Fibroblast of mammary gland (primary cell): ENCODE measurements around the gene UBE2I.
"Not testable (repeated sequence)": the region's sequence is repeated elsewhere in the genome, so short reads cannot be mapped to it uniquely, and the experiment has no call there.

Source experiments
- DNase-seq: peaks from one replicate; pipeline ENCODE4 v3.0.0-alpha.2; 2010; ENCODE audit warnings: low read depth
- H3K4me3 ChIP-seq: 2 replicates; pipeline ENCODE4 v1.5.1; 2011; ENCODE audit warnings: low read depth, mild to moderate bottlenecking, low read length, moderate library complexity; ENCODE audit not compliant: control insufficient read depth
- CTCF ChIP-seq: conservative IDR thresholded peaks from 2 replicates; pipeline ENCODE4 v1.5.1; 2011; ENCODE audit warnings: low read depth, low read length, inconsistent platforms; ENCODE audit not compliant: control insufficient read depth, insufficient read depth

The UBE2I gene

GRCh38 chr16:1293921-1294656 is 15.3 kb upstream of the UBE2I start:
- H3K4me3 ChIP-seq: no peak overlapping the region
- no peak for DNase-seq
- TF ChIP-seq CTCF: no peak

DNA sequence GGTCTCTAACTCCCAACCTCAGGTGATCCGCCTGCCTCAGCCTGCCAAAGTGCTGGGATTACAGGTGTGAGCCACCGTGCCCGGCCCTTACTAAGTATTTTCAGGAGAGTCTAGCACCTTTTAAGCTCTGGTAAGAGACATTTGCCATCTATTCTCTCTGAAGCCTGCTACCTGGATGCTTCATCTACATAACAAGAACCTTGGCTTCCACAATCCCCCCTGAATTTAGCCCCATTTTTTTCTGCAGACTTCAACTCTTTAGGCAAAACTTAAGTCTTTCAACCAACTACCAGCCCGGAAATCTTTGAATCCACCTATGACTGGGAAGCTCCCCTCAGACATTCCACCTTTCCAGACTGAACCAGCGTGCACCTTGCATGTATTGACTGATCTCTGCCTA is 14.0 kb upstream of the UBE2I start:
- no peak for DNase-seq
- no peak for TF ChIP-seq CTCF
- no peak overlapping the region for H3K4me3 ChIP-seq

- not testable (repeated sequence) for H3K4me3 ChIP-seq, DNase-seq
Measured at GRCh38 chr16:1296688-1297017, 12.8 kb upstream of the UBE2I start.

DNA sequence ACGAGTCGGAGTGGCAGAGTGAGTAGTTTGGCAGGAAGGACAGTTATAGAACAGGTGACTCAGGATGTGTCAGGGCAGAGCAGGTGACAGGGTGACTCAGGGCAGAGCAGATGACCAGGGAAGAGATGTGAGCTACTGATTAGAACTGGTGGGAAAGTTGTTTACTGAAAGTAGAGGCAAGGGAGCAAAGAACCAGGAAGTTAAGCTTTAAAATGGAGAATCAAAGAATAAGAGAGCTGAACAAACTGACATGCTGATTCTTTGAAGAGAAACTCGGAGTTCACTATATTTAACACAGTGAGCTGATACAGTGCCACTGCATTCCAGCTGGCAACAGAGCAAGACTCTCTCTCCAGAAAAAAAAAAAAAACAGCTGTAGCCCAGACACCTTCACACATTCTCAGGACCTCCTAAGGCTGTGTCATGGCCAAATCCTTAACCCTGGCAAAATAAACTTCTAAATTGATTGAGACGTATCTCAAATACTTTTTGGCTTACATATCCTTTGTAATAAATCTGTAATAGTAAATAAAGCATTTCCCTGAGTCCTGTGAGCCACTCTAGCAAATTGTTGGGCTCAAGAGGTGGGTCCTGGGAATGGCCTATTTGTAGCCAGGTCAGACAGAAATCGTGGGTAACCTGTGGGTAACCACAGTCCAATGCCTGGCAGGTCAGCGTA is 12.3 kb upstream of the UBE2I start:
- TF ChIP-seq CTCF: no peak
- H3K4me3 ChIP-seq: no peak overlapping the region
- DNase-seq: peak; percentile 78

GRCh38 chr16:1298406-1298805 is 11.0 kb upstream of the UBE2I start:
- no peak overlapping the region for H3K4me3 ChIP-seq
- no peak for TF ChIP-seq CTCF

DNA sequence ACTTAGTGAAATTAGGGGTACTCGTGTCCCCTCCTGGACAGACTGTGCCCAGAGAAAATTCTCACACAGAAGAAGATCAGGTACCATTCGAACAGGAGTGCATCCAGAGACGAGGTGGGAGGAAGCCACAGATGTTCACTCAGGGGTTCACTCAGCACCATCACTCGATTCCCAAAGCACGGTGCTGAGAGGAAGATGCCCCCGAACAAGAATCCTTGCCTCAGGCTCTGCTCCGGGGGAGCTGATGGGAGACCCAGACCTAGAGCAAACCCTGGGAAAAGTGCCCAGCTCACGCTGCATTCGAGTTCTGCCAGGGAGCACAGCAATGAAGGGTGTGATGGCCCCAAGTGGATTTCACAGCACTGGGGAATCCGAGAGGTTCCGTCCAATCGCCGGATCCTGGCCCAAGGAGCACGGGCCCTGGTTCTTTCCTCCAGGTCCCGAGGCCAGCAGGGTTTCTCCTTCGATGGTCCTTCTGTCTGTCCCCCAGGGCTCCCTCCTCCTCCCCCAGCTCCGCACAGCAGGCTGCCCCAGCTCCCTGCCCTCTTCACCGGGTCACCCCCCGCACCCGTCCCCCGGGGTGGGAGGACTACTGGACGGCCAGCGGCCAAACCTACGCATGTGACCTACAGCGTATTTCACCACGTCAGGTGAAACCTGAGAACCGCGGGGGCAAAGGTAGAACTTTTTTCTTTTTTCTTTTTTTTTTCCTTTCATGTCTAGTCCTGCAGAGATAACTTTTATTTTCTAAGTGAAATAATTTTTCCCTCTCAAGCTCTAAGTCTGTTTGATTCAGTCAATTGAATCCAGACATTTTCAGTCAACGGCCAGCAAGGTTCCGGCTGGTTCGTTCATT is 10.2 kb upstream of the UBE2I start:
- DNase-seq: no peak
- no peak for TF ChIP-seq CTCF
- no peak overlapping the region for H3K4me3 ChIP-seq

More at GRCh38 chr16:1298406-1298805, 11.0 kb upstream of the UBE2I start:
- DNase-seq: no peak

- TF ChIP-seq CTCF: no peak
- no peak for DNase-seq
- H3K4me3 ChIP-seq: no peak overlapping the region
Measured at GRCh38 chr16:1299868-1300203, 9.6 kb upstream of the UBE2I start.
